CD1c-positive myeloid dendritic cell (primary cell): ENCODE results near the gene PRKCH.

Source experiments
- DNase-seq: peaks from one replicate; pipeline ENCODE4 v3.0.0-alpha.2; 2016; ENCODE audit errors: extremely low spot score

The PRKCH gene

DNA sequence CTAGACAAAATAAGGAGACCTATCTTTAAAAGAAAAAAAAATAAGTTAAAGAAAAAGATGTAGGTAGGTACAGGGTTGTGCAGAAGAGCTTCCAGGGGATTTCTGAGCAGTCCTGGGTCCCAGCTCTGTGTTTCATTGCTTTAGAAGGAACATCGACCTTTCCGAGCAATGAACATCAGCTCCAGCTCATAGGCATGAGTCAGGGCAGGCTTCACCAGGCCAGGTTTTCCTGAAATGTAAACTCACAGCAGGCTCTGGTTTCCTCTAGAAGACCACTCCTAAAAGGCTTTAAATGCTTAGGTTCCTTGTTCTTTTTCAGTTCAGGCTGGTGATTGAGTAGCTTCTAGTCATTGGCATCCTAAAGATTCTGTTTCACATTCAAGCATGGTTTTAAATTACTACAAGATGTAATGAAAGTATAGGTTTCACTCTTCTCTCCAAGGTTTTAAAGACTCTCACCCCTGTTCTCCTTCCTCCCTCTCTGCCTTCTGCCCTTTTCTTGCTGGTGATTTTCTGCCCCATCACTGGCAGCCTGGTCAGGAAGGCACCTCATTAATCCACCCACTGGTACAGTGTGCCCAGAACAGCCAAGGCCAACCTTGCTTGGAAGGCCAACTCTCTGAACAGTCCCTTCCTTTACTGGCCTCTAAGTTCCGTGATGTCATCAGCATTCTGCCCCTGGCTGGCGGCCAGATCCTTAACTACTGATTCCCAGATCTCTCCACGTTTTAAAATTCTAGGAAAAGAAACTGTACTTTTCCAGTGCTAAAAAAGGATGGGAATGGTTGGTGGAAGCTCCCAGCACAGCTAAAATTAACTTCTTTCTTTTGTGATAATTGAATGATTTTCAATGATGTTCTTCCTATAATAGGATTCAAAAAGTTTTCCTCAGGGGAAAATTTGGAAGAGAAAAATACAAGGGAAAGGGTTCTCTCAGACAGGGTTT, 264.5 kb downstream of the PRKCH start:
- DNase-seq: no peak

DNA sequence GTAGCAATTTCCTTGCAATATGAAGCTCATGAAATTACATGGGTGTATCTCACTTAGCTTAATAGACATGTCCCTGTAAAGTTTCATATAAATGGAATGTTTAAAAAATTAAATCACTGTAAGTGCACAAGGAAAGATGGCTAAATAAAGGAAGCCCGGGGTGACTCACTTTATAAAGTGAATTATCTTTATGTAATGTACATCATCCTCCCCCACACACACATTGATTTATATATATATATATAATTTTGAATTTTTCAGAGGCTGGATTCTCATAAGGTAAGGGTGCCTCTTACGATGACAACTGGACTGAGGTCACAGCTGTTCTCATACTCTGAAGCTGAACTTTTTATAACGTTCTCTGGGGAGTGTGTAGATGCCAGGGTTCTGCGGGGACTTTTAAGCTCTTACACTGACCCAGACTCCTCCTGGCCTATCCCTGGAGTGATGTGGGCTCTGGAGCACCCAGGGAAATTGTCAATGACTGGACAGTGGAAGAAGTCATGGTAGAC, 265.2 kb downstream of the PRKCH start:
- no peak for DNase-seq

DNA sequence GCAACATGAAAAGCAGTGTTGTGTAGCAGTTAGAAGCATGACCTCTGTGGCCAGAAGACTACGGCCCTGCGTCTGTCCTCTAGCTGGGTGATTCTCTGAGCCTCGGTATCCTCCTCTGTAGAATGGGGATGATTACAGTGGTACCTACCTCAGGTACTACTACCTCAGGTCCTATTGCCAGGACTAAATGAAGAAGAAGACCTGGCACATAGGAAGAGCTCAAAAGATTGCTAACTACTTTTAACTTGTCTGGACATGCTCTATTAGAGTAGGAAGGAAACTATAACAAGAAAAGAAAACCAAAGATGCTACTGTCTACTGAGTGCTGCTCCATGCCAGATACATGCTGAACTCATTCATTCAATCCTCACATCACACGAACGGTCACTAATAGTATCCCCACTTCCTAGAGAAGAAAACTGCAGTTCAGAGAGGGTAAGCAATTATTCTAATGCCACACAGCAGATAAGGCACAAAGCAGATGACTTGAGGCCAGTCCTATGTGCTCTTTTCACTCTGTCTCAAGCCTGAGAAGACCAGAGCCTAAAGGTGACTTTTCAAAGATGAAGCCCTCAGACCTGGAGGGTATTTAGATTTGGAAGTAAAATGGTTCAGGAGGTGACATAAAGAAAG, 265.8 kb downstream of the PRKCH start:
- no peak for DNase-seq

DNA sequence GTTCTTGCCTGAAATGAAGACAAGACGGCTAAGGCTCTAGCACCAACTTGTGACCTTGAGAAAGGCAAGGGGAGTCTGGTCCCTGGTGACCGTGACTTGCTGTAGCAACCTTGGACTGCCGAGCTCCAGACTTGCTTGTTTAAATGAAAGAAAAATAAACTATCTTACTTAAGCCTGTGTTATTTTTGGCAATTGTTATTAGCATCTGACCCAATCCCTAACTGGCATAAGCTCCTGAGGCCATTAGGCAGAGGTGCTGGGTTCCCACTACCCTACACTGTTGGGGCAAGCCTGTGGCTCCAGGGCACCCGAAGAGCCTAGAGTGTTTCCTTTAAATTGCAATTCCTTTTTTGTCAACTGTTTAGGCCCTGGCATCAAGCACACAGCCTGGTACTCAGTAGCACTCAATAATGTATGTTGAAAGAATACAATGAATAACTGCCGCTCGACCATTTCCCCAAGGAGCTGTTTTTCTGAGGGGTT, 267.1 kb downstream of the PRKCH start:
- DNase-seq: no peak

DNA sequence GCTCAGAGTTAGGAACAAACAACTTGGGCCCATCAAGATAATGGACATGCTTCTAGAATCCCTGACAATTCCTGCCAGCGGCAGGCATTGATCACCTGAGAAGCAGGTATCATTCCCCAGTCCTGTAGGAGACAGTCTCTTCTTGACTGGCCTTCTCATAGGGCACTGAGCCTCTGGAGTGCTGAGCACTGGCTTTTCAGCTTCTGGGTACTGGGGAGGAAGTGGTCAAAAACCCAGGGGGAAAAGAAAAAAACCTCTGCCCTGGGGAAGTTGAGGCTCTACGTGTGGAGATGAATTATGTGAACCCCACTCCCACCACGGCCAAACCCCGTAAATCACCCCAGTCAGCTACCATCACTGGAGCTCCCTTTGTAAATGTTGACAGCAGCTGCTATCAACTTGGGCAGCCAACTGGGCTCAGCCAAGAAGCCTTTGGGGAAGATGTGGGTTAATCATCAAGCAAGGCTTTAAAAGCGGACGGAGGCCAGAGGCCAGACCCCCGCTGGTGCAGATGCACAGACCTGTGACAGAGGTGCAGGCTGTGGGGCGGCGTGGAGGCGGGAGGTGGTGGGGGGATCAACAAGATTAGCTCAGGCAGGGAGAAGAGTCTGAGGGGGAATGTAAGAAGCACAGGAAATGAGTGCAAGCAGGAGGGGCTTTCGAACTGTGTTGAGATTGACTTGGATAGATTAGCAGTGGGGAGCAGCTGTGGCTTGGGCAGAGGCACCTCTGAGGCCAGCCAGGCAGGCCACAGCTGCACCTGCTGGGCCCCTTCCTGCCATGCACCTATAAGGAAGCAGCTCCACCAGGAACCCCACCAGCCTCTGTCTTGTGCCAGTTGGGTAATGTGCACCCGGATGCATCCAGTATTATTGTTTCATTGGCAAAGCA, 268.6 kb downstream of the PRKCH start:
- DNase-seq: no peak

DNA sequence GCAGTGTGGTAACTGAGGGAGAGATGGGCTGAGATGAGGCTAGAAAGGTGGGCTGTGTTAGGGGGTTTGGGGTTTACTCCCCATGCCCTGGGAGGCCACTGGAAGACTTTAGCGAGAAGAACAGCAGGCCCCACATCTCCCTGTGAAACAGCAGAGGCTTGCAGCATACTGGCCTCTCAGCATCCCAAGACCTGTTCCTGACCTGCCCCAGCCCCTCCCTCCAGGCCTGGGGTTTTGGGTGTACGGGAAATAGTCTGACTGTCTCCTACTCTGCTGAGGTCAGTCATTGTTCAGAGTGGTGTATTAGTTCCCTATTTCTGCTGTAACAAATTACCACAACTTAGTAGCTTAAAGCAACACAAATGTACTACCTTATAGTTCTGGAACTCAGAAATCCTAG, 270.5 kb downstream of the PRKCH start:
- DNase-seq: peak; percentile 48

DNA sequence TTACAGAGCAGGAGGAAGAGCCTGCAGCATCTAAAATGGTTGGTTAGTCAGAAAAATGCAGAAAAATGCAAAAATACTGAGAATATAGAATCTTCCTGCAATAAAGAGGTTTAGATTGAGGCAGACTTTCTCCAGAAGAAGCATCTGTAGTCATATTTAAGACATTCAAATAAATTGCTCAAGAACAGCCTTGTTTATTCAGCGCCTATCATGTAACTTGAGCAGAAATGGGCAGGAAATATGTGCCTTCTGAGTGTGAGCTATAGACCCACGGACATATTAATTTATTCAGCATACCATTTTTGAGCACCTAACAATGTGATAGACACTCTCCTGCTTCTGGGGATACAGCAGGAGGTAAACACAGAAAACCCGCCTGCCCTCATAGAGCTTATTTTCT, 272.0 kb downstream of the PRKCH start:
- DNase-seq: no peak

DNA sequence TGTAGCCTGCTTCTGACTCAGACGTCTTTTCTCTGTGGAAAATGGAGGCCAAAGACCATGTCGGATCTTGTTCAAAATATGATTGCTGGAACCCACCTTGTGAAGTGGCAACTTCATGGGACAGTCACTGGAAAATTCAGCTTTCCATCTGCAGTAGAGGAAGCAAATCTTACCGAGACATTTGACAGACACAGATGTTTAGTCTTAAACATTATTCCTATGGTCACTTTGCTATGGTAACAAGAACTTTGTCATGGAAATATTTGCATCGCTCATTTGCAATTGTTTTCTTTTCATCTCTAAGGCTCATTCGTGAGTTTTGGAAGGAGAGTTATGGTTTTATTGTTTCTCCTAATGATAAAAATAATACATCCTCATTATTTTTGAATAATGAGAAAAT, 275.6 kb downstream of the PRKCH start:
- DNase-seq: no peak

DNA sequence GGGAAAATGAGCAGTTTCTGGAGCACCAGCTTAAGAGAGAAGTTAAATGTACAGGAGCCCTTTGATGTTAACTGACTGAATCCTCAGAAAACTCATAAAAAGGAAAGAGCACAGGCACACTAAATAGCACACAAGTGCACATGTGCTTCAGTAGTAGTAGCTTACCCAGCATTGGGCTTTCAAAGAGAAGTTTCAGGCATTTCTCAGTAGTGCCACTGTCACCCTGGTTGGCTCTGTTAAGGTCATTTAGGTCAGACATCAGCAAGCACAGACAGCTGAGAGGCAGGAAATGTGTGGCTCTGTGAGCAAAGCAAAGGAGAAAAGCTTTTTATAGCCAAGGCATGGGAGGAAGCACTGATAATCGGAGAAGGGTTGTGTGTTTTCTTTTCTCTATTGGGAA, 277.6 kb downstream of the PRKCH start:
- DNase-seq: no peak

DNA sequence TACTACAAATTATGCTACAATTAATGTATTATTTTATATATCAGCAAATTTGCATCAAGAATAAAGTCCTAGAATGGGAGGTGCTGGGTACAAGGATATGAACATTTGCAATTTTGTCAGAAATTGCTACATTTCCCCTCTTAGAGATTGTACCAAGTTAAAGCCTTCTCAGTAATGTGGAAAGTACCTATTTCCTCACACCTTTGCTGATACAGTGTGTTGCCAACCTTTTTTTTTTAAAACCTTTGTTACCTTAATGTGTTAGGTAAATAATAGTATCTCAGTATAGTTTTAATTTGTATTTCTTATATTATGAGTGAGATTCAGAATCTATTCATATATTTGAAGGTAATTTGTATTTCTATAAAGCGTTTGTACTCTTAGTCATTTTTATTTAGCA, 278.6 kb downstream of the PRKCH start:
- no peak for DNase-seq
